HG02678 (cell line): ENCODE data around the gene TMTC2.

Experiments
- ATAC-seq: cut with Tn5 transposase; IDR thresholded peaks from one replicate; pipeline ENCODE4 v1.9.1; 2021; ENCODE audit warnings: mild to moderate bottlenecking, moderate library complexity; ENCODE audit not compliant: unreplicated experiment

The TMTC2 gene

GRCh38 chr12:82942991-82943401 lies 256.3 kb downstream of the TMTC2 start:
- no peak for ATAC-seq

GRCh38 chr12:82948491-82948890 lies 261.8 kb downstream of the TMTC2 start:
- ATAC-seq: no peak

- ATAC-seq: no peak
Observed at GRCh38 chr12:82950356-82950755, 263.6 kb downstream of the TMTC2 start.

GRCh38 chr12:82952946-82953345 lies 266.2 kb downstream of the TMTC2 start:
- ATAC-seq: peak; percentile 81

GRCh38 chr12:82953397-82953796 lies 266.7 kb downstream of the TMTC2 start:
- ATAC-seq: no peak

GRCh38 chr12:82954064-82954463 lies 267.4 kb downstream of the TMTC2 start:
- ATAC-seq: no peak

GRCh38 chr12:82954572-82954971 lies 267.9 kb downstream of the TMTC2 start:
- ATAC-seq: no peak

- ATAC-seq: no peak
Observed at GRCh38 chr12:82955043-82955442, 268.3 kb downstream of the TMTC2 start.

GRCh38 chr12:82958966-82959365 lies 272.3 kb downstream of the TMTC2 start:
- ATAC-seq: no peak

GRCh38 chr12:82959821-82960220 lies 273.1 kb downstream of the TMTC2 start:
- no peak for ATAC-seq

GRCh38 chr12:82961835-82962234 lies 275.1 kb downstream of the TMTC2 start:
- no peak for ATAC-seq

GRCh38 chr12:82963956-82964355 lies 277.2 kb downstream of the TMTC2 start:
- ATAC-seq: no peak

- no peak for ATAC-seq
Observed at GRCh38 chr12:82964446-82964845, 277.7 kb downstream of the TMTC2 start.

GRCh38 chr12:82966001-82966559 lies 279.4 kb downstream of the TMTC2 start:
- no peak for ATAC-seq

GRCh38 chr12:82968631-82969367 lies 282.1 kb downstream of the TMTC2 start:
- no peak for ATAC-seq

- no peak for ATAC-seq
Observed at GRCh38 chr12:82970614-82971013, 283.9 kb downstream of the TMTC2 start.

GRCh38 chr12:82971584-82971983 lies 284.9 kb downstream of the TMTC2 start:
- ATAC-seq: no peak

- no peak for ATAC-seq
Observed at GRCh38 chr12:82972624-82973023, 285.9 kb downstream of the TMTC2 start.

GRCh38 chr12:82973592-82973991 lies 286.9 kb downstream of the TMTC2 start:
- ATAC-seq: no peak

- no peak for ATAC-seq
Observed at GRCh38 chr12:82981150-82981549, 294.4 kb downstream of the TMTC2 start.

GRCh38 chr12:82994117-82994516 lies 307.4 kb downstream of the TMTC2 start:
- ATAC-seq: no peak

GRCh38 chr12:82996168-82996812 lies 309.6 kb downstream of the TMTC2 start:
- peak; percentile 73 for ATAC-seq
